ENCODE measurements around the gene CEP250.

DNA sequence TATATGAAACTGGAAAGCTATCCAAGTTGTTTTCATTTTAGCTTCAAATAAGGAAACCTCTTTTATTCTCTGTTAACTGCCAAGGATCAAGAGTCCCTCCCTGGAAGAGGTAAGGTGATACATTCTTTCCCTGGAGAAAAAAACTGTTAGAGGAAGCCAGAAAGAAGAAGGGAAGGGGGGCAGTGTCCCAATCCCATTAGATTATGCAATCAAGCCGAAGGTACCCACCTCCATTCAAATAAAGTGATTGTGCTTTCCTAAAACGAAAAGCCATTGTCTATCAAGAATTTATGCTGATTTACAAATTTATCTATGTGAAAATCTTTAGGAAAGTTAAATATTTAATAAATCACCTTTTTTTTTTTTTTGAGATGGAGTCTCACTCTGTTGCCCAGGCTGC lies 34.1 kb upstream of the CEP250 start:
- TF ChIP-seq CTCF (IDR thresholded peaks at IDR 0.05), result no peak
- no peak for TF ChIP-seq POLR2A (IDR thresholded peaks at IDR 0.05)

Measured in Peyer's patch (tissue), 4 donors.